Lower leg skin (tissue), 4 donors: Measurements from ENCODE around the gene PRX. TPM values are rescaled to one million over a fixed set of nuclear protein-coding genes. Genes with fewer than 3 reads are reported as not detected.

ENCODE experiments used
- DNase-seq, 2 donors: peaks; one replicate each; pipeline ENCODE4 v3.0.0-alpha.2; 2019; ENCODE audit warnings: low spot score in 2 of 2
- H3K4me3 ChIP-seq: fragments of 200-600 bp; sonication (generic); 2 replicates; pipeline ENCODE4 v1.5.1; 2017; ENCODE audit warnings: mild to moderate bottlenecking, low read depth; ENCODE audit not compliant: poor library complexity, severe bottlenecking
- CTCF ChIP-seq, 3 donors: fragments of 450-650 bp; IDR thresholded peaks; one replicate each; pipeline ENCODE4 v1.5.1; 2016; ENCODE audit warnings: antibody characterized with exemption in 3 of 3, mild to moderate bottlenecking in 3 of 3, moderate library complexity in 2 of 3
- POLR2A ChIP-seq, 2 donors: fragments of 450-650 bp; IDR thresholded peaks; one replicate each; pipeline ENCODE4 v1.6.1; 2016 to 2017; ENCODE audit warnings: antibody characterized with exemption in 2 of 2, mild to moderate bottlenecking in 1 of 2, moderate library complexity in 1 of 2
- WGBS, 2 donors: methylation state at CpG; one replicate each; pipeline ENCODE4 v1.1.5; 2018; 5-methylcytosine and 5-hydroxymethylcytosine counted together
- intact Hi-C: fragments of 100-400 bp; cut with DNase I; formaldehyde crosslinking; loops from one replicate; pipeline ENCODE4 v1.15.0; 2023; ENCODE audit warnings: low total_unique reads
- total RNA-seq, 4 donors: library from RNA; depleted of rRNA; stranded (reverse); fragments of >200 nt; gene quantifications; one replicate each; pipeline ENCODE4 v1.1.0, GENCODE V29; 2016

Gene PRX
- total RNA-seq, 4 donors from 2014 or later, result 2.5 to 7.3 (median 5.6) TPM

- intact Hi-C loops, result no loop called here
- no peak for DNase-seq
- 84 to 90% methylated on average over 7 to 13 of the region's 16 CpGs for WGBS, 2 donors
- TF ChIP-seq CTCF (IDR thresholded peaks at IDR 0.05), result no peak
- TF ChIP-seq POLR2A (IDR thresholded peaks at IDR 0.05), result no peak
- no peak overlapping the region for H3K4me3 ChIP-seq
Observed at GRCh38 chr19:40367577-40368434, 45.4 kb downstream of the PRX start.

GRCh38 chr19:40366697-40367561 is 46.2 kb downstream of the PRX start:
- no peak for DNase-seq
- no peak for TF ChIP-seq CTCF (IDR thresholded peaks at IDR 0.05)
- no peak for TF ChIP-seq POLR2A (IDR thresholded peaks at IDR 0.05)
- H3K4me3 ChIP-seq, result no peak overlapping the region
- intact Hi-C loops, result no loop called here
- 85 to 86% methylated on average over 21 of the region's 27 CpGs for WGBS, 2 donors

- intact Hi-C loops, result no loop called here
- H3K4me3 ChIP-seq, result no peak overlapping the region
- TF ChIP-seq POLR2A (IDR thresholded peaks at IDR 0.05), result no peak
- TF ChIP-seq CTCF (IDR thresholded peaks at IDR 0.05), result no peak
- 23 to 30% methylated on average over 27 to 28 of the region's 28 CpGs for WGBS, 2 donors
- DNase-seq, result peak; percentile 35 to 91
Observed at GRCh38 chr19:40365613-40366401, 47.4 kb downstream of the PRX start.

GRCh38 chr19:40365010-40365409 is 48.2 kb downstream of the PRX start:
- DNase-seq, result no peak
- intact Hi-C loops, result no loop called here
- WGBS, 2 donors, result 57 to 61% methylated on average over 3 of the region's 3 CpGs
- no peak overlapping the region for H3K4me3 ChIP-seq
- no peak for TF ChIP-seq POLR2A (IDR thresholded peaks at IDR 0.05)
- no peak for TF ChIP-seq CTCF (IDR thresholded peaks at IDR 0.05)

GRCh38 chr19:40363069-40363468 is 50.1 kb downstream of the PRX start:
- TF ChIP-seq POLR2A (IDR thresholded peaks at IDR 0.05) (no peak), CTCF (IDR thresholded peaks at IDR 0.05) (no peak)
- intact Hi-C loops, result no loop called here
- no peak for DNase-seq
- no peak overlapping the region for H3K4me3 ChIP-seq
- 79% methylated on average over 5 of the region's 5 CpGs for WGBS, 2 donors
